Transverse colon (tissue), 4 donors: ENCODE data around the gene PNLIPRP1. TPM values are rescaled to one million over a fixed set of nuclear protein-coding genes. Genes with fewer than 3 reads are reported as not detected.

Experiments
- DNase-seq: peaks from one replicate; pipeline ENCODE4 v3.0.0-alpha.2; 2019
- H3K27ac ChIP-seq, 4 donors: fragments of 200-600 bp; sonication (generic); 2 replicates each; pipeline ENCODE4 v1.5.1; 2016 to 2018; ENCODE audit warnings: inconsistent platforms in 4 of 4
- H3K27me3 ChIP-seq: fragments of 200-600 bp; sonication (generic); 2 replicates; pipeline ENCODE4 v1.5.1; 2017; ENCODE audit warnings: inconsistent platforms
- H3K36me3 ChIP-seq, 4 donors: fragments of 200-600 bp; sonication (generic); 2 replicates each; pipeline ENCODE4 v1.5.1; 2017 to 2019; ENCODE audit warnings: inconsistent platforms in 4 of 4
- H3K4me1 ChIP-seq, 4 donors: fragments of 200-600 bp; sonication (generic); 2 replicates each; pipeline ENCODE4 v1.5.1; 2017 to 2020; ENCODE audit warnings: inconsistent platforms in 4 of 4
- H3K4me3 ChIP-seq, 4 donors: fragments of 200-600 bp; sonication (generic); 1 replicate in 1 of 4; 2 replicates in 3 of 4; pipeline versions ENCODE4 v1.5.1 to v1.6.1; 2017 to 2019; ENCODE audit warnings: inconsistent platforms in 4 of 4
- H3K9me3 ChIP-seq, 2 donors: fragments of 200-600 bp; sonication (generic); 2 replicates each; pipeline ENCODE4 v1.5.1; 2017 to 2019; ENCODE audit warnings: inconsistent platforms in 2 of 2
- CTCF ChIP-seq, 5 experiments: fragments of 200-600 bp in 3 of 5; fragments of 450-650 bp in 2 of 5; sonication (generic) in 3 of 5; IDR thresholded peaks; 1 replicate in 2 of 5; 2 replicates in 3 of 5; pipeline ENCODE4 v1.5.1; 2016 to 2017; ENCODE audit warnings: antibody characterized with exemption in 5 of 5, inconsistent platforms in 3 of 5, mild to moderate bottlenecking in 2 of 5, moderate library complexity in 1 of 5
- EP300 ChIP-seq: sonication (generic); formaldehyde crosslinking; IDR thresholded peaks from one replicate; pipeline ENCODE4 v1.6.1; 2017; ENCODE audit warnings: antibody characterized with exemption, low read depth
- POLR2A ChIP-seq: fragments of 450-650 bp; IDR thresholded peaks from one replicate; pipeline ENCODE4 v1.6.1; 2016; ENCODE audit warnings: antibody characterized with exemption, mild to moderate bottlenecking, moderate library complexity
- POLR2AphosphoS5 ChIP-seq, 3 donors: sonication (generic); formaldehyde crosslinking; IDR thresholded peaks; one replicate each; pipeline ENCODE4 v1.6.1; 2016; ENCODE audit warnings: antibody characterized with exemption in 3 of 3
- WGBS, 2 donors: methylation state at CpG; one replicate each; pipeline ENCODE4 v1.1.5; 2018; ENCODE audit warnings: low coverage in 1 of 2; 5-methylcytosine and 5-hydroxymethylcytosine counted together
- in situ Hi-C, 4 donors: fragments of 200-750 bp; cut with MboI; loops; one replicate each; pipeline versions ENCODE4 v1.15.0 to v1.15.1; 2017; ENCODE audit warnings: low sequenced_read_pairs in 3 of 4, low pct_ligation_motif_present in 1 of 4, low pct_unique_long_range_greater_than_20kb in 1 of 4
- intact Hi-C: fragments of 100-400 bp; cut with DNase I; formaldehyde crosslinking; loops from one replicate; pipeline ENCODE4 v1.15.1; 2023; ENCODE audit warnings: low total_unique reads
- total RNA-seq, 4 donors: library from RNA; depleted of rRNA; stranded (reverse); fragments of >200 nt; gene quantifications; one replicate each; pipeline ENCODE4 v1.1.0, GENCODE V29; 2016

Gene PNLIPRP1
- total RNA-seq, 4 donors from 2014 or later: not detected

GRCh38 chr10:116602648-116603400 lies 12.1 kb downstream of the PNLIPRP1 start:
- Histone ChIP-seq H3K4me1 (no peaks in the 10 kb centered on the region), H3K27me3 (no peaks in the 10 kb centered on the region), H3K9me3 (no peaks in the 10 kb centered on the region), H3K27ac (no peak overlapping the region), H3K4me3 (no peak overlapping the region), H3K36me3 (no peaks in the 10 kb centered on the region)
- WGBS, 2 donors: 65 to 92% methylated on average over 2 to 10 of the region's 10 CpGs
- no peak for DNase-seq
- in situ Hi-C loops: no loop called here
- intact Hi-C loops: no loop called here
- TF ChIP-seq CTCF (IDR thresholded peaks at IDR 0.05): no peak
- no peak for TF ChIP-seq EP300
- TF ChIP-seq POLR2A: no peak
- TF ChIP-seq POLR2AphosphoS5 (IDR thresholded peaks at IDR 0.05): no peak

GRCh38 chr10:116606061-116606483 lies 15.3 kb downstream of the PNLIPRP1 start:
- Histone ChIP-seq H3K4me1 (peaks cover 0 to 6% (median 0%) of the 10 kb centered on the region in 4 donors), H3K36me3 (no peaks in the 10 kb centered on the region), H3K27ac (no peak overlapping the region), H3K27me3 (peaks cover 19% of the 10 kb centered on the region), H3K4me3 (no peak overlapping the region), H3K9me3 (no peaks in the 10 kb centered on the region)
- in situ Hi-C loops (no loop called here), intact Hi-C loops (no loop called here)
- DNase-seq: no peak
- TF ChIP-seq CTCF (IDR thresholded peaks at IDR 0.05): no peak
- TF ChIP-seq POLR2AphosphoS5 (IDR thresholded peaks at IDR 0.05): no peak
- TF ChIP-seq EP300: no peak
- TF ChIP-seq POLR2A: no peak
- 0 to 64% methylated on average over 1 to 8 of the region's 8 CpGs for WGBS, 2 donors

- H3K27ac ChIP-seq: no peak overlapping the region
Measured at GRCh38 chr10:116607336-116607735, 16.6 kb downstream of the PNLIPRP1 start.

More at GRCh38 chr10:116607336-116607735, 16.6 kb downstream of the PNLIPRP1 start:
- peaks cover 0 to 10% (median 0%) of the 10 kb centered on the region in 4 donors for H3K4me1 ChIP-seq
- no peaks in the 10 kb centered on the region for H3K9me3 ChIP-seq
- in situ Hi-C loops: no loop called here
- H3K36me3 ChIP-seq: no peaks in the 10 kb centered on the region
- H3K27me3 ChIP-seq: peaks cover 19% of the 10 kb centered on the region
- DNase-seq: no peak
- intact Hi-C loops: no loop called here
- H3K4me3 ChIP-seq: no peak overlapping the region
- 81 to 86% methylated on average over 6 of the region's 6 CpGs for WGBS, 2 donors
- TF ChIP-seq CTCF (IDR thresholded peaks at IDR 0.05) (no peak), POLR2AphosphoS5 (IDR thresholded peaks at IDR 0.05) (no peak), POLR2A (no peak)
